GM13976 (cell line): Measurements from ENCODE around the gene SYDE2.
"Not testable (repeated sequence)": the region's sequence is repeated elsewhere in the genome, so short reads cannot be mapped to it uniquely, and the experiment has no call there.

ENCODE experiments used
- DNase-seq: peaks from one replicate; pipeline ENCODE4 v3.0.0; 2012; ENCODE audit warnings: low spot score
- CTCF ChIP-seq: IDR thresholded peaks from 2 replicates; pipeline ENCODE4 v1.5.1; 2012; ENCODE audit warnings: borderline replicate concordance, mild to moderate bottlenecking; ENCODE audit not compliant: insufficient read depth; ENCODE audit errors: extremely low read depth, missing control alignments, control extremely low read depth
- in situ Hi-C: fragments of 300-500 bp; cut with MboI; formaldehyde crosslinking; loops from one replicate; pipeline ENCODE4 v1.12.0; 2022; ENCODE audit warnings: low sequenced_read_pairs, mixed read lengths, inconsistent platforms; ENCODE audit not compliant: unreplicated experiment

SYDE2 gene

GRCh38 chr1:85153149-85153891 lies 47.5 kb downstream of the SYDE2 start:
- in situ Hi-C loops: no loop called here

GRCh38 chr1:85151446-85151845 lies 49.4 kb downstream of the SYDE2 start:
- no peak for TF ChIP-seq CTCF
- in situ Hi-C loops: no loop called here
- no peak for DNase-seq

More at GRCh38 chr1:85153149-85153891, 47.5 kb downstream of the SYDE2 start:
- peak; percentile 52 for DNase-seq
- no peak for TF ChIP-seq CTCF

- in situ Hi-C loops: no loop called here
- no peak for DNase-seq
- TF ChIP-seq CTCF: no peak
These were observed 51.0 kb downstream of the SYDE2 start for GRCh38 chr1:85149805-85150204.

GRCh38 chr1:85148524-85149250 lies 52.1 kb downstream of the SYDE2 start:
- DNase-seq: peak; percentile 47
- no peak for TF ChIP-seq CTCF
- in situ Hi-C loops: no loop called here

- DNase-seq: no peak
- in situ Hi-C loops: no loop called here
- TF ChIP-seq CTCF: no peak
These were observed 53.9 kb downstream of the SYDE2 start for GRCh38 chr1:85146972-85147359.

GRCh38 chr1:85146298-85146971 lies 54.4 kb downstream of the SYDE2 start:
- in situ Hi-C loops, DNase-seq: not testable (repeated sequence)

GRCh38 chr1:85144351-85144750 lies 56.5 kb downstream of the SYDE2 start:
- DNase-seq: no peak
- in situ Hi-C loops: no loop called here
- TF ChIP-seq CTCF: no peak
